ENCODE data around the gene FGF22.
"Not testable (repeated sequence)": the region's sequence is repeated elsewhere in the genome, so short reads cannot be mapped to it uniquely, and the experiment has no call there.

Gene FGF22

DNA sequence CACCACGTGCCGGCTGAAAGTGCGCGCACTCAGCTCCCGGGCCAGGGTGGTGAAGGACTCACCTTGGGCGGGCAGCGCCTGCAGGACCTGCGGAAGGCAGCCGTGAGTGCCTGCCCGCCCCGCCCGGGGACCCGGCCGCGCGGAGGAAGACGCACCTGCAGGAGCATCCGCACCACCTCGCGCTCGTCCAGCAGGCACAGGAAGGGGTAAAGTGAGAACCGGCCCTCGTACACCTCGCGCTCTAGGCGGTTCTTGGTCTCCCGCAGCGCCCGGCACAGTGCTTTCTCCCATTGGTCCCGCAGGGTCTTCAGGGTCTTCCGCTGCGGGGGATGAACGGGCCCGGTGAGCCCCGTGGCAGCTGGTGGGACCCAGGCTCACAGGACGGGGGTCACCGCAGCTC, 17.0 kb upstream of the FGF22 start:
- H3K4me3 ChIP-seq = no peak overlapping the region
- no peak overlapping the region for H3K27ac ChIP-seq
- DNase-seq = no peak
- peaks cover 62 to 94% (median 79%) of the 10 kb centered on the region in 3 donors for H3K36me3 ChIP-seq
- intact Hi-C loops (cut with DNase I; ENCODE audit: low total_unique reads) = no loop called here
- H3K4me1 ChIP-seq = no peaks in the 10 kb centered on the region
- H3K9me3 ChIP-seq = no peaks in the 10 kb centered on the region
- TF ChIP-seq, protein P1, sequence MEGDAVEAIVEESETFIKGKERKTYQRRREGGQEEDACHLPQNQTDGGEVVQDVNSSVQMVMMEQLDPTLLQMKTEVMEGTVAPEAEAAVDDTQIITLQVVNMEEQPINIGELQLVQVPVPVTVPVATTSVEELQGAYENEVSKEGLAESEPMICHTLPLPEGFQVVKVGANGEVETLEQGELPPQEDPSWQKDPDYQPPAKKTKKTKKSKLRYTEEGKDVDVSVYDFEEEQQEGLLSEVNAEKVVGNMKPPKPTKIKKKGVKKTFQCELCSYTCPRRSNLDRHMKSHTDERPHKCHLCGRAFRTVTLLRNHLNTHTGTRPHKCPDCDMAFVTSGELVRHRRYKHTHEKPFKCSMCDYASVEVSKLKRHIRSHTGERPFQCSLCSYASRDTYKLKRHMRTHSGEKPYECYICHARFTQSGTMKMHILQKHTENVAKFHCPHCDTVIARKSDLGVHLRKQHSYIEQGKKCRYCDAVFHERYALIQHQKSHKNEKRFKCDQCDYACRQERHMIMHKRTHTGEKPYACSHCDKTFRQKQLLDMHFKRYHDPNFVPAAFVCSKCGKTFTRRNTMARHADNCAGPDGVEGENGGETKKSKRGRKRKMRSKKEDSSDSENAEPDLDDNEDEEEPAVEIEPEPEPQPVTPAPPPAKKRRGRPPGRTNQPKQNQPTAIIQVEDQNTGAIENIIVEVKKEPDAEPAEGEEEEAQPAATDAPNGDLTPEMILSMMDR (IDR thresholded peaks at IDR 0.05) = no peak
- H3K27me3 ChIP-seq = peaks cover 0 to 10% of the 10 kb centered on the region in 2 donors

GRCh38 chr19:623175-623916, 16.3 kb upstream of the FGF22 start:
- DNase-seq = no peak
- H3K9me3 ChIP-seq = no peaks in the 10 kb centered on the region
- no peak overlapping the region for H3K27ac ChIP-seq
- no peak overlapping the region for H3K4me3 ChIP-seq
- intact Hi-C loops (cut with DNase I; ENCODE audit: low total_unique reads) = no loop called here
- H3K4me1 ChIP-seq = no peaks in the 10 kb centered on the region
- peaks cover 58 to 94% (median 72%) of the 10 kb centered on the region in 3 donors for H3K36me3 ChIP-seq
- peaks cover 0 to 4% of the 10 kb centered on the region in 2 donors for H3K27me3 ChIP-seq
- TF ChIP-seq, protein P1 (IDR thresholded peaks at IDR 0.05) = no peak

DNA sequence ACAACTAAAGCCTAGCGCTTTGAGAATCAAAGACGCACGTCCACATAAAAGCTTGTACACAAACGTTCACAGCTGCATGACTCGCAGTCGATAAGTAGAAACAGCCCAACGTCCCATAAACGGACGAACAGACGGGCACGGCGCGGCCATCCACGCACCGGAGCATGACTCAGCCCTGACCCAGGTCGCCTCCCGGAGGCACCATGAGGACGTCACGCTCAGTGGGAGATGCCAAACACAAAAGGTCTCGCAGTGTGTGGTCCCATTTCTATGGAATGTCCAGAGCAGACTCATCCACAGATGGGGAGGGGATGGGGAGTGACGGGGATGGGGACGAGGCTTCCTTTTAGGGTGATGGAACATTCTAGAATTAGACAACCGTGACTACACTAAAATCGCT, 15.7 kb upstream of the FGF22 start:
- Histone ChIP-seq H3K4me3 (no peak overlapping the region), H3K9me3 (no peaks in the 10 kb centered on the region), H3K4me1 (no peaks in the 10 kb centered on the region), H3K36me3 (peaks cover 58 to 94% (median 69%) of the 10 kb centered on the region in 3 donors), H3K27ac (no peak overlapping the region), H3K27me3 (no peaks in the 10 kb centered on the region)
- intact Hi-C loops (cut with DNase I; ENCODE audit: low total_unique reads) = no loop called here
- TF ChIP-seq, protein P1 (IDR thresholded peaks at IDR 0.05) = no peak
- DNase-seq = no peak

- no peak for DNase-seq
- Histone ChIP-seq H3K4me3 (no peak overlapping the region), H3K36me3 (peaks cover 58 to 94% (median 69%) of the 10 kb centered on the region in 3 donors), H3K27ac (no peak overlapping the region), H3K27me3 (no peaks in the 10 kb centered on the region), H3K4me1 (no peaks in the 10 kb centered on the region), H3K9me3 (no peaks in the 10 kb centered on the region)
- TF ChIP-seq, protein P1 (IDR thresholded peaks at IDR 0.05) = no peak
- intact Hi-C loops (cut with DNase I; ENCODE audit: low total_unique reads) = no loop called here
Measured at GRCh38 chr19:624433-625109, 15.1 kb upstream of the FGF22 start.

GRCh38 chr19:625257-625656, 14.4 kb upstream of the FGF22 start:
- intact Hi-C loops (cut with DNase I; ENCODE audit: low total_unique reads) = no loop called here
- Histone ChIP-seq H3K9me3 (no peaks in the 10 kb centered on the region), H3K27ac (no peak overlapping the region), H3K4me3 (no peak overlapping the region), H3K36me3 (peaks cover 54 to 94% (median 69%) of the 10 kb centered on the region in 3 donors), H3K4me1 (no peaks in the 10 kb centered on the region), H3K27me3 (no peaks in the 10 kb centered on the region)
- no peak for DNase-seq
- TF ChIP-seq, protein P1 (IDR thresholded peaks at IDR 0.05) = no peak

DNA sequence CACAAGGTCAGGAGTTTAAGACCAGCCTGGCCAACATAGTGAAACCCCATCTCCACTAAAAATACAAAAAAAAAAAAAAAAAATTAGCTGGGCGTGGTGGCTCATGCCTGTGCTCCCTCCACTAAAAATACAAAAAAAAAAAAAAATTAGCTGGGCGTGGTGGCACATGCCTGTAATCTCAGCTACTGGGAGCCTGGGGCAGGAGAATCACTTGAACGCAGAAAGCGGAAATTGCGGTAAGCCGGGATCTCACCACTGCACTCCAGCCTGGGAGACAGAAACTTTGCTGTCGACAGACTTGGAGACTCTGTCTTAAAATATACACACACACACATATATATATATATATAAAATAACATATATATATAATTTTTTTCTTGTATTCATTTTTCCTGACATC, 13.1 kb upstream of the FGF22 start:
- intact Hi-C loops (cut with DNase I; ENCODE audit: low total_unique reads); H3K27ac ChIP-seq: not testable (repeated sequence)
- H3K36me3 ChIP-seq = peaks cover 47 to 91% (median 62%) of the 10 kb centered on the region in 3 donors

More for the DNA sequence above, 13.1 kb upstream of the FGF22 start:
- H3K4me1 ChIP-seq, H3K9me3 ChIP-seq, H3K4me3 ChIP-seq, DNase-seq, H3K27me3 ChIP-seq: not testable (repeated sequence)

Data from tibial artery (tissue), 4 donors.